ENCODE measurements around the gene TOLLIP. TPM values are rescaled to one million over a fixed set of nuclear protein-coding genes. Genes with fewer than 3 reads are reported as not detected.

TOLLIP gene
- total and polyA plus RNA-seq, 2 experiments from 2014 or later = 39.0 to 58.7 TPM

- H3K9me3 ChIP-seq (ENCODE audit: low read depth) = no peaks in the 10 kb centered on the region
- H3K4me1 ChIP-seq (ENCODE audit: low read depth) = peaks cover 4% of the 10 kb centered on the region
- no peak for TF ChIP-seq CTCF (IDR thresholded peaks at IDR 0.05; ENCODE audit: low read depth, low read length)
- DNase-seq (ENCODE audit: low read depth in 1 of 2, low spot score in 1 of 2) = no peak
- peaks cover 48% of the 10 kb centered on the region for H3K27me3 ChIP-seq
- H3K36me3 ChIP-seq = no peaks in the 10 kb centered on the region
- no peak overlapping the region for H3K4me3 ChIP-seq
- H3K27ac ChIP-seq = no peak overlapping the region
Measured at GRCh38 chr11:1340111-1340510, 30.7 kb upstream of the TOLLIP start.

GRCh38 chr11:1339066-1339675 lies 29.7 kb upstream of the TOLLIP start:
- TF ChIP-seq CTCF (IDR thresholded peaks at IDR 0.05; ENCODE audit: low read depth, low read length) = no peak
- H3K27me3 ChIP-seq = peaks cover 52% of the 10 kb centered on the region
- peak in 1 of 2 donors; percentile 18 for DNase-seq (ENCODE audit: low read depth in 1 of 2, low spot score in 1 of 2)
- H3K9me3 ChIP-seq (ENCODE audit: low read depth) = no peaks in the 10 kb centered on the region
- no peak overlapping the region for H3K4me3 ChIP-seq
- no peaks in the 10 kb centered on the region for H3K36me3 ChIP-seq
- H3K4me1 ChIP-seq (ENCODE audit: low read depth) = peaks cover 4% of the 10 kb centered on the region
- H3K27ac ChIP-seq = no peak overlapping the region

- Histone ChIP-seq H3K27me3 (peaks cover 52% of the 10 kb centered on the region), H3K36me3 (no peaks in the 10 kb centered on the region), H3K4me1 (ENCODE audit: low read depth) (peaks cover 4% of the 10 kb centered on the region), H3K9me3 (ENCODE audit: low read depth) (no peaks in the 10 kb centered on the region), H3K27ac (no peak overlapping the region), H3K4me3 (no peak overlapping the region)
- no peak for DNase-seq (ENCODE audit: low read depth in 1 of 2, low spot score in 1 of 2)
- no peak for TF ChIP-seq CTCF (IDR thresholded peaks at IDR 0.05; ENCODE audit: low read depth, low read length)
Measured at GRCh38 chr11:1338201-1339065, 29.0 kb upstream of the TOLLIP start.

- Histone ChIP-seq H3K27ac (no peak overlapping the region), H3K4me3 (no peak overlapping the region), H3K27me3 (peaks cover 52% of the 10 kb centered on the region), H3K9me3 (ENCODE audit: low read depth) (no peaks in the 10 kb centered on the region), H3K36me3 (no peaks in the 10 kb centered on the region), H3K4me1 (ENCODE audit: low read depth) (peaks cover 4% of the 10 kb centered on the region)
- no peak for TF ChIP-seq CTCF (IDR thresholded peaks at IDR 0.05; ENCODE audit: low read depth, low read length)
- DNase-seq (ENCODE audit: low read depth in 1 of 2, low spot score in 1 of 2) = no peak
Measured at GRCh38 chr11:1337647-1338007, 28.2 kb upstream of the TOLLIP start.

- H3K27ac ChIP-seq = no peak overlapping the region
- no peaks in the 10 kb centered on the region for H3K9me3 ChIP-seq (ENCODE audit: low read depth)
- TF ChIP-seq CTCF (IDR thresholded peaks at IDR 0.05; ENCODE audit: low read depth, low read length) = no peak
- no peaks in the 10 kb centered on the region for H3K36me3 ChIP-seq
- peaks cover 4% of the 10 kb centered on the region for H3K4me1 ChIP-seq (ENCODE audit: low read depth)
- H3K4me3 ChIP-seq = peak overlapping the region; percentile 4
- DNase-seq (ENCODE audit: low read depth in 1 of 2, low spot score in 1 of 2) = peak in 1 of 2 donors; percentile 42
- H3K27me3 ChIP-seq = peaks cover 52% of the 10 kb centered on the region
Measured at GRCh38 chr11:1336836-1337646, 27.6 kb upstream of the TOLLIP start.
